NT2/D1 (cell line): ENCODE results near the gene ZNF697.

ENCODE experiments used
- SUZ12 ChIP-seq: IDR thresholded peaks from 2 replicates; pipeline ENCODE4 v1.6.1; 2011; ENCODE audit not compliant: insufficient read length, insufficient read depth; ENCODE audit errors: extremely low read depth
- YY1 ChIP-seq: IDR thresholded peaks from 2 replicates; pipeline ENCODE4 v1.6.1; 2011; ENCODE audit not compliant: insufficient read length, insufficient read depth
- ZNF274 ChIP-seq: IDR thresholded peaks from 2 replicates; pipeline ENCODE4 v1.6.1; 2011; ENCODE audit warnings: mild to moderate bottlenecking, low read depth, low read length

DNA sequence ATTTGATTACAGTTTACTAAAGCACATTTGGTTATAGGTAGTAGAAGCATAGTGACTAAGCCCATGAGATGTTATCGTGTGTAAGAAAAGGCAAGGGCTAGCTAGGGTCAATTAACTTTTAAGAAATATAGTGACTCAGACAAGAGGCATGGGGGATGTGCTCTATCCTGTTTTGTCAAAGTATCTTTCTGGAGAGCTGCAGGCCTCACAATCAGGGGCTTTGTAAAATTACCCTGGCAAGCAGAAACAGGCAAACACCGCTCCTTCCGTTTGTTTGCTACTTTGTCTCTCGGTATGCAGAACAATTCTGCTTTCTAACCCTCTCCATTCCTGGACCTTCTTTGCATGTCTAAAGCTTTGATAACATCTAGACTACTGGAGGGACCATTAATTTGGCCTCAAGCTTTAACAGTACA lies 26.1 kb upstream of the ZNF697 start:
- TF ChIP-seq SUZ12 (no peak), ZNF274 (no peak), YY1 (no peak)
